Measurements from ENCODE around the gene PCDH12.
A peak's percentile ranks its signal among the peaks of the same experiment; 100 is the strongest.

The PCDH12 gene

GRCh38 chr5:141914199-141914743 lies 43.7 kb downstream of the PCDH12 start:
- no peak for TF ChIP-seq CTCF (conservative IDR thresholded peaks at IDR 0.05; ENCODE audit: control insufficient read depth, insufficient read depth, low read depth, low read length)
- H3K4me3 ChIP-seq (ENCODE audit: control insufficient read depth, low read depth, low read length), result peak overlapping the region; percentile 27
- no peak for DNase-seq (ENCODE audit: low read depth)

DNA sequence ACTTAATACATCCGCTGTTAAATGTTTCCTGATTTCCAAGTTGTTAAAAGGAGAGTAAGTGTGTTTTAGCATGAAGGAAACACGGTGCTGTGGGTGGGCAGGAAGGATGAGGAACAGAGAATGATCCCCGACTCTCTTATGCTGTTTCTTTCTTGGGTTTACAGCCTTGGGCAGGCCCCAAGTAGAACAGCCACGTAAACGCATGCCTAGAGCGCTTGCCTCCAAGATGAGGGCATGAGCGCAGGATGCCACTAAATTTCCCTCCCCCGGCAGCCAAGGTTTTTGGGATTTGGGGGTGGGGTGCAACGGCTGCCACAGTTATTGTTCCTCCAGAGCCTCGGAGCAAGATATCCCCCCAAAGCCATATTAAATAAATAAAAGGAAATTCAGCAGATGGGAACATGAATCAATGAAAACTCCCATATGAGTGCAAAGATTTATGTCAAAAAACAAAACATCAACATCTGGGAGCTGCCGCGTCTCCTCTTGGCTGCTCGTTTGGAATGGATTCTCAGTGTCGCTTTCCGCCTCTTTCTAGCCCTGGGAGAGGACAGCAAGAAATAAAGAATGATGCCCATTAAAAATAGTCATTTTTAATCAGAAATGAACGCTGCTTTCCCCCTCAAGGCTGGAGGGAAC lies 44.3 kb downstream of the PCDH12 start:
- peak overlapping the region; percentile 27 for H3K4me3 ChIP-seq (ENCODE audit: control insufficient read depth, low read depth, low read length)
- DNase-seq (ENCODE audit: low read depth), result no peak
- TF ChIP-seq CTCF (conservative IDR thresholded peaks at IDR 0.05; ENCODE audit: control insufficient read depth, insufficient read depth, low read depth, low read length), result no peak

DNA sequence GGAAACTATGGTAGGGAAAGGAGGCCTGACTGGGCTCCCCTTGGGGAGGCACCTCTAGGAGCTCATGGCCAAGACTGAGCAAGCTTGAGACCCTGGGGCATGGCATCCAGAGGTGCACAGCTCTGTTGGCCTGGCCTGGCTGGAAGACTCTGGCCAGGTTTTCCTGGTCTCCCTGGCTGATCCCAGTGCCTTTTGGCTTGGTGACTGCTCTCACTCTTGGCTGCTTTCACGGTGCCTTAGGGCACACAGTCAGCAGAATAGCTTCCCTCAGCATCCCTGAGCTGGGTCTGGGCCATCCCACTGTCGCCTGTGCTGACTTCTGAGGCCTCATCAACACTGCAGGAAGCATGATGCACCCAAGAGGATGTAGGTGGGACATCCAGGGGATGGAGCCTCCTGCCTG lies 47.7 kb downstream of the PCDH12 start:
- no peak overlapping the region for H3K4me3 ChIP-seq (ENCODE audit: control insufficient read depth, low read depth, low read length)
- no peak for TF ChIP-seq CTCF (conservative IDR thresholded peaks at IDR 0.05; ENCODE audit: control insufficient read depth, insufficient read depth, low read depth, low read length)
- DNase-seq (ENCODE audit: low read depth), result no peak

GRCh38 chr5:141909212-141909611 lies 48.8 kb downstream of the PCDH12 start:
- H3K4me3 ChIP-seq (ENCODE audit: control insufficient read depth, low read depth, low read length), result no peak overlapping the region
- TF ChIP-seq CTCF (conservative IDR thresholded peaks at IDR 0.05; ENCODE audit: control insufficient read depth, insufficient read depth, low read depth, low read length), result no peak
- DNase-seq (ENCODE audit: low read depth), result no peak

DNA sequence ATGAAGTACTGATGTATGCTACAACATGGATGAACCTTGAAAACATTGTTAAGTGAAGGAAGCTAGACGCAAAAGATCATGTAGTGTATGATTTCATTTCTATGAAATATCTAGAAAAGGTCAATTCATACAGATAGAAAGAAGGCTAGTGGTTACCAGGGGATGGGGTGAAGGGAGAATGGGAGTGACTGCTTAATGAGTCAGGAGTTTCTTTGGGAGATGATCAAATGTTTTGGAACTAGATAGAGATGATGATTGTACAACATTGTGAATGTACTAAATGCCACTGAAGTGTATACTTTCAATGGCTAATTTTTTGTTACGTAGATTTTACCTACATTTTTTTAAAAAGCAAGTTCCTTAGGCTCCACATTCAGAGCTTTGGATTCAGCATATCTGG lies 49.2 kb downstream of the PCDH12 start:
- TF ChIP-seq CTCF (conservative IDR thresholded peaks at IDR 0.05; ENCODE audit: control insufficient read depth, insufficient read depth, low read depth, low read length), result no peak
- DNase-seq (ENCODE audit: low read depth), result peak; percentile 75
- no peak overlapping the region for H3K4me3 ChIP-seq (ENCODE audit: control insufficient read depth, low read depth, low read length)

- H3K4me3 ChIP-seq (ENCODE audit: control insufficient read depth, low read depth, low read length), result no peak overlapping the region
- no peak for DNase-seq (ENCODE audit: low read depth)
- no peak for TF ChIP-seq CTCF (conservative IDR thresholded peaks at IDR 0.05; ENCODE audit: control insufficient read depth, insufficient read depth, low read depth, low read length)
These were observed 51.0 kb downstream of the PCDH12 start for GRCh38 chr5:141906972-141907371.
